Sigmoid colon (tissue), 4 donors: Measurements from ENCODE around the gene MEP1B.

Experiments used
- POLR2A ChIP-seq, 2 donors: fragments of 450-650 bp; IDR thresholded peaks; one replicate each; pipeline ENCODE4 v1.6.1; 2016; ENCODE audit warnings: antibody characterized with exemption in 2 of 2, mild to moderate bottlenecking in 2 of 2, moderate library complexity in 2 of 2
- POLR2AphosphoS5 ChIP-seq, 4 donors: sonication (generic); formaldehyde crosslinking; IDR thresholded peaks; one replicate each; pipeline ENCODE4 v1.6.1; 2017; ENCODE audit warnings: antibody characterized with exemption in 4 of 4
- TF ChIP-seq, protein P1 (sequence below), 4 experiments: fragments of 450-650 bp in 3 of 4; fragments of 200-600 bp in 1 of 4; IDR thresholded peaks; one replicate each; pipeline ENCODE4 v1.5.1; 2016 to 2019; ENCODE audit warnings: antibody characterized with exemption in 4 of 4, mild to moderate bottlenecking in 3 of 4, moderate library complexity in 2 of 4

DNA sequence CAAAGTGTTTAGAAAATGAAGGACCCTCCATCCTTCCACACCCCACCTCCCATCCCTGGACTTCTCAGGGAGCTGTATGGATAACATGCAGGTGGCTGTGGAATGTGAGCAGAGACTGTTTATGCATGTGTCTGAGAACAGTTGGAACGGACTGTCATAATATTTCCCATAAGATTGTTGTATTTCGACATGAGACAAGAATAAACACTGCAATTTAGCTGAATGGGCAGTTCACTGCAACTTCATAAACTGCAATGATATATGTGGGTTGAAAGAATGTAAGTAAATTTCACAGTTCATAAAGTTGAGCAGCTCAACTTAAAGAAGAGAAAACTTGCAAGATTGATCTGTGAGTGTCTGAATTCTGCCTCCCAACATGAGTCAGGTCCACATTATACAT is 74.6 kb downstream of the MEP1B start:
- TF ChIP-seq, protein P1, sequence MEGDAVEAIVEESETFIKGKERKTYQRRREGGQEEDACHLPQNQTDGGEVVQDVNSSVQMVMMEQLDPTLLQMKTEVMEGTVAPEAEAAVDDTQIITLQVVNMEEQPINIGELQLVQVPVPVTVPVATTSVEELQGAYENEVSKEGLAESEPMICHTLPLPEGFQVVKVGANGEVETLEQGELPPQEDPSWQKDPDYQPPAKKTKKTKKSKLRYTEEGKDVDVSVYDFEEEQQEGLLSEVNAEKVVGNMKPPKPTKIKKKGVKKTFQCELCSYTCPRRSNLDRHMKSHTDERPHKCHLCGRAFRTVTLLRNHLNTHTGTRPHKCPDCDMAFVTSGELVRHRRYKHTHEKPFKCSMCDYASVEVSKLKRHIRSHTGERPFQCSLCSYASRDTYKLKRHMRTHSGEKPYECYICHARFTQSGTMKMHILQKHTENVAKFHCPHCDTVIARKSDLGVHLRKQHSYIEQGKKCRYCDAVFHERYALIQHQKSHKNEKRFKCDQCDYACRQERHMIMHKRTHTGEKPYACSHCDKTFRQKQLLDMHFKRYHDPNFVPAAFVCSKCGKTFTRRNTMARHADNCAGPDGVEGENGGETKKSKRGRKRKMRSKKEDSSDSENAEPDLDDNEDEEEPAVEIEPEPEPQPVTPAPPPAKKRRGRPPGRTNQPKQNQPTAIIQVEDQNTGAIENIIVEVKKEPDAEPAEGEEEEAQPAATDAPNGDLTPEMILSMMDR (IDR thresholded peaks at IDR 0.05), result no peak
- TF ChIP-seq POLR2A (IDR thresholded peaks at IDR 0.05), result no peak
- TF ChIP-seq POLR2AphosphoS5 (IDR thresholded peaks at IDR 0.05), result no peak
